Fibroblast of mammary gland (primary cell): ENCODE measurements around the gene PNPLA5.

Experiments
- DNase-seq: peaks from one replicate; pipeline ENCODE4 v3.0.0-alpha.2; 2010; ENCODE audit warnings: low read depth
- H3K4me3 ChIP-seq: 2 replicates; pipeline ENCODE4 v1.5.1; 2011; ENCODE audit warnings: low read depth, mild to moderate bottlenecking, low read length, moderate library complexity; ENCODE audit not compliant: control insufficient read depth
- CTCF ChIP-seq: conservative IDR thresholded peaks from 2 replicates; pipeline ENCODE4 v1.5.1; 2011; ENCODE audit warnings: low read depth, low read length, inconsistent platforms; ENCODE audit not compliant: control insufficient read depth, insufficient read depth

PNPLA5 gene, protein sequence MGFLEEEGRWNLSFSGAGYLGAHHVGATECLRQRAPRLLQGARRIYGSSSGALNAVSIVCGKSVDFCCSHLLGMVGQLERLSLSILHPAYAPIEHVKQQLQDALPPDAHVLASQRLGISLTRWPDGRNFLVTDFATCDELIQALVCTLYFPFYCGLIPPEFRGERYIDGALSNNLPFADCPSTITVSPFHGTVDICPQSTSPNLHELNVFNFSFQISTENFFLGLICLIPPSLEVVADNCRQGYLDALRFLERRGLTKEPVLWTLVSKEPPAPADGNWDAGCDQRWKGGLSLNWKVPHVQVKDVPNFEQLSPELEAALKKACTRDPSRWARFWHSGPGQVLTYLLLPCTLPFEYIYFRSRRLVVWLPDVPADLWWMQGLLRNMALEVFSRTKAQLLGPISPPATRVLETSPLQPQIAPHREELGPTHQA

DNA sequence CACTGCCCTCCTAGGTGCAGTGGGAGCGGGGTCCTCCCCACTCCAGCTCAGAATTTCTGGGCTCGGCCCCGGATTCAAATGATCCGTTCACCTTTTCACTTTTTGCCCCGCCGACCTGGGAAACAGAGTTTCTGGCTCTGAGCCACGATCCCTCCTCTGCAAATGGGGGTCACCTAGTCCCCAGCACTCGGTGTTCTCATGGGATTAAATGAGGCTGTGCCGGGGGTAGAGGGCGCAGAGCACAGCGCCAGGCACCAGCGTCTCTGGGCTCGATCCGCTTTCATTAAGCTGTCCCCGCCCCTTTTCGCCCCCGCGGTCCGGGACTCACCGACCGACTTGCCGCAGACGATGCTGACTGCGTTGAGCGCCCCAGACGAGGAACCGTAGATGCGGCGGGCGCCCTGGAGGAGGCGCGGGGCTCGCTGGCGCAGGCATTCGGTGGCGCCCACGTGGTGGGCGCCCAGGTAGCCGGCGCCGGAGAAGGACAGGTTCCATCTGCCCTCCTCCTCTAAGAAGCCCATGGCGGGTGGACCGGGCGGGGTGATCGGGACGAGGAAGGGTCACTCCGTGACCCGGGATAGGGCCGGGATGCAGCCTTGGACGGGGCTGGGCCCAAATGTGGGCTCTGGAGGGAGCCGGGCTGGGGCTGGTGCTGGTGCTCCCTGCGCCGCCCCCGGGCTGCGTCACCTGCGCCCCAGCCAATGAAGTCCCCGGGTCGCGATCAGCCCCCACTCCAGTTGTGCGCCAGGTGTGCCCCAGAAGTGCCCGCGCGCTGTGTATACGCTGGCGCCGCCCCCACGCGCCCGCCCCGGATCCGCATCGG, at the start of gene PNPLA5:
Gene PNPLA5, minus strand, starts transcription at position 654 of the 823 bp plus-strand sequence. Its CDS starts 133 bp downstream, at position 521.
- peak; percentile 20 for DNase-seq
- H3K4me3 ChIP-seq, result no peak within 1 kb of the TSS

GRCh38 chr22:43941449-43941848, 49.6 kb upstream of the PNPLA5 start:
- TF ChIP-seq CTCF, result no peak
- no peak overlapping the region for H3K4me3 ChIP-seq
- no peak for DNase-seq

More for the DNA sequence above, at the start of gene PNPLA5:
- TF ChIP-seq CTCF, result no peak

DNA sequence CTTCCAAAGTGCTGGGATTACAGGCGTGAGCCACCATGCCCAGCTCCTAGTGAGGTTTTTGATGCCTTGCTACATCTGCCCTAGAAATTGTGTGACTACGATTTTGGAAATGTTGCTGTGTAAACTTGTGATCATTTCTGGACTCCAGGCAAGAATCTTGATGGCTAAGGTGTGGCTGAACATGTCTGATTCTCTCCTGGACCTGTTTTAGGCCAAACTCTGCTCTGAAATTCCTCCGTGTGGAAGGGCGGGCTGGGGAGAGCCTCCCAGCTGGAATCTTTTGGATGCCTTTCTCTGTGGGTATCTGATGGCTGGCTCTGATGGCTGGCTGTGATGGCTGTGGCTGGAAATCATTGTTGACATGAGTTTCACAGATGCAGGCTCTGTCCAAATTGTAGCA, 40.0 kb upstream of the PNPLA5 start:
- TF ChIP-seq CTCF, result no peak
- no peak for DNase-seq

GRCh38 chr22:43928908-43929307, 37.1 kb upstream of the PNPLA5 start:
- TF ChIP-seq CTCF, result no peak
- no peak for DNase-seq
- H3K4me3 ChIP-seq, result no peak overlapping the region

More for the DNA sequence above, 40.0 kb upstream of the PNPLA5 start:
- no peak overlapping the region for H3K4me3 ChIP-seq

- H3K4me3 ChIP-seq, result no peak overlapping the region
- no peak for TF ChIP-seq CTCF
- no peak for DNase-seq
Observed at GRCh38 chr22:43928468-43928867, 36.7 kb upstream of the PNPLA5 start.

GRCh38 chr22:43926349-43926710, 34.5 kb upstream of the PNPLA5 start:
- no peak for DNase-seq
- TF ChIP-seq CTCF, result no peak
- H3K4me3 ChIP-seq, result no peak overlapping the region
